Measurements from ENCODE around the gene ZNF74.
"Not testable (repeated sequence)": the region's sequence is repeated elsewhere in the genome, so short reads cannot be mapped to it uniquely, and the experiment has no call there.

ZNF74 gene

GRCh38 chr22:20393705-20394476, at the start of gene ZNF74:
Gene ZNF74 (plus strand): TSS chr22:20394151. CDS start chr22:20394629, 478 bp downstream.
- DNase-seq: peak; percentile 86

GRCh38 chr22:20346553-20346952, 47.4 kb upstream of the ZNF74 start:
- DNase-seq: not testable (repeated sequence)

DNA sequence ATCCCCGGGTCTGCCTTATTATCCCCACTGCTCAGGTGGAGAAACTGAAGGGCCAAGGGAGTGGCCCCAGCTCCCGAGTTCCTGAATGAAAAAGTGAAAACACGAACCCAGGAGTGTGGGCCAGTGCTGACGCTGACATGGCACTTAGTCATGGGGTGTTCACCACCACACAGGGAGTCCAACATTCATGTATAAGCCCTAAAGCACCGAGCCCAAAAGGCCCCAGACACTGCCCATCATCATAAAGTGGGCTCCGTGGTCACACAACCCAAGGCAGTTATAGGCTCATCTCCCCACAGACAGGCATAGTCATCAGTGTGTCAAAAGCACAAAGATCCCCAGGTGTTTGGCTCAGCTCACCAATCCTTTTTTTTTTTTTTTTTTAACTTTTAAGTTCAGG, 41.4 kb upstream of the ZNF74 start:
- DNase-seq: peak; percentile 37

DNA sequence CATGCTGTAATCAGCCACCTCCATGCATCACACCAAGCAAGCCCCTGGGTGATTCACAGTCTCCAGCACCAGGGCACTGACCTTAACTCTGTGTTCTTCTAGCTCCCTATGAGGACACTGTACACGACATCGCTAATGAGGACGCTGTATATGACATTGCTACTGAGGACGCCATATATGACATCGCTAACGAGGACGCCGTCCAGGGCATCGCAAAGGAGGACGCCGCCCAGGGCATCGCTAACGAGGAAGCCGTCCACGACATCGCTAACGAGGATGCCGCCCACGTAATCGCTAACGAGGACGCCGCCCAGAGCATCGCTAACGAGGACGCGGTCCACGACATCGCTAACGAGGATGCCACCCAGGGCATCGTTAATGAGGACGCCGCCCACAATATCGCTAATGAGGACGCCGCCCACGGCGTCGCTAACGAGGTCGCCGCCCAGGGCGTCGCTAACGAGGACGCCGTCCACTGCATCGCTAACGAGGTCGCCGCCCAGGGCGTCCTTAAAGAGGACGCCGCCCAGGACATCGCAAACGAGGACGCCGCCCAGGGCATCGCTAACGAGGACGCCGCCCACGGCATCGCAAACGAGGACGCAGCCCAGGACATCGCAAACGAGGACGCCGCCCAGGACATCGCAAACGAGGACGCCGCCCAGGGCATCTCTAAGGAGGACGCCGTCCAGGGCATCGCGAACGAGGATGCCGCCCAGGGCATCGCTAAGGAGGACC, 39.5 kb upstream of the ZNF74 start:
- no peak for DNase-seq

GRCh38 chr22:20355939-20356636, 37.9 kb upstream of the ZNF74 start:
- DNase-seq: not testable (repeated sequence)

DNA sequence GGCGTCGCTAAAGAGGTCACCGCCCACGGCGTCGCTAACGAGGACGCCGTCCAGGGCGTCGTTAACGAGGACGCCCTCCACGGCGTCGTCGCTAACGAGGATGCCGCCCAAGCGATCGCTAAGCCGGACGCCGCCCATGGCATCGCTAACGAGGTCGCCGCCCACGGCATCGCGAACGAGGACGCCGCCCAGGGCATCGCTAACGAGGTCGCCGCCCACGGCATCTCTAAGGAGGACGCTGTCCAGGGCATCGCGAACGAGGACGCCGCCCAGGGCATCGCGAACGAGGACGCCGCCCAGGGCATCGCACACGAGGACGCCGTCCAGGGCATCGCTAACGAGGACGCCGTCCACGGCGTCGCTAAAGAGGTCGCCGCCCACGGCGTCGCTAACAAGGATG, 37.0 kb upstream of the ZNF74 start:
- DNase-seq: not testable (repeated sequence)

DNA sequence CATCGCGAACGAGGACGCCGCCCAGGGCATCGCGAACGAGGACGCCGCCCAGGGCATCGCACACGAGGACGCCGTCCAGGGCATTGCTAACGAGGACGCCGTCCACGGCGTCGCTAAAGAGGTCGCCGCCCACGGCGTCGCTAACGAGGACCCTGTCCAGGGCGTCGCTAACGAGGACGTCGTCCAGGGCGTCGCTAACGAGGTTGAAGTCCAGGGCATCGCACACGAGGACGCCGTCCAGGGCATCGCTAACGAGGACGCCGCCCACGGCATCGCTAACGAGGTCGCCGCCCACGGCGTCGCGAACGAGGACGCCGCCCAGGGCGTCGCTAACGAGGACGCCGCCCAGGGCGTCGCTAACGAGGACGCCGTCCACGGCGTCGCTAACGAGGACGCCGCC, 36.0 kb upstream of the ZNF74 start:
- not testable (repeated sequence) for DNase-seq

DNA sequence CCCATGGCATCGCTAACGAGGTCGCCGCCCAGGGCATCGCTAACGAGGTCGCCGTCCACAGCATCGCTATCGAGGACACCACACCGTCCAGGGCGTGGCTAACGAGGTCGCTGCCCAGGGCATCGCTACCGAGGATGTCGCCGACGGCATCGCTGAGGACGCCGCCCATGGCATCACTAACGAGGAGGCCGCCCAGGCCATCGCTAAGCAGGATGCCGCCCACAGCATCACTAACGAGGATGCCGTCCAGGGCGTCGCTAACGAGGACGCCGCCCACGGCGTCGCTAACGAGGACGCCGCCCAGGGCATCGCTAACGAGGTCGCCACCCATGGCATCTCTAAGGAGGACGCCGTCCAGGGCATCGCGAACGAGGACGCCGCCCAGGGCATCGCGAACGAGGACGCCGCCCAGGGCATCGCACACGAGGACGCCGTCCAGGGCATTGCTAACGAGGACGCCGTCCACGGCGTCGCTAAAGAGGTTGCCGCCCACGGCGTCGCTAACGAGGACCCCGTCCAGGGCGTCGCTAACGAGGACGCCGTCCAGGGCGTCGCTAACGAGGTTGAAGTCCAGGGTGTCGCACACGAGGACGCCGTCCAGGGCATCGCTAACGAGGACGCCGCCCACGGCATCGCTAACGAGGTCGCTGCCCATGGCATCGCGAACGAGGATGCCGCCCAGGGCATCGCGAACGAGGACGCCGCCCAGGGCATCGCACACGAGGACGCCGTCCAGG, 35.3 kb upstream of the ZNF74 start:
- DNase-seq: not testable (repeated sequence)

- not testable (repeated sequence) for DNase-seq
Observed at GRCh38 chr22:20360261-20360660, 33.7 kb upstream of the ZNF74 start.

DNA sequence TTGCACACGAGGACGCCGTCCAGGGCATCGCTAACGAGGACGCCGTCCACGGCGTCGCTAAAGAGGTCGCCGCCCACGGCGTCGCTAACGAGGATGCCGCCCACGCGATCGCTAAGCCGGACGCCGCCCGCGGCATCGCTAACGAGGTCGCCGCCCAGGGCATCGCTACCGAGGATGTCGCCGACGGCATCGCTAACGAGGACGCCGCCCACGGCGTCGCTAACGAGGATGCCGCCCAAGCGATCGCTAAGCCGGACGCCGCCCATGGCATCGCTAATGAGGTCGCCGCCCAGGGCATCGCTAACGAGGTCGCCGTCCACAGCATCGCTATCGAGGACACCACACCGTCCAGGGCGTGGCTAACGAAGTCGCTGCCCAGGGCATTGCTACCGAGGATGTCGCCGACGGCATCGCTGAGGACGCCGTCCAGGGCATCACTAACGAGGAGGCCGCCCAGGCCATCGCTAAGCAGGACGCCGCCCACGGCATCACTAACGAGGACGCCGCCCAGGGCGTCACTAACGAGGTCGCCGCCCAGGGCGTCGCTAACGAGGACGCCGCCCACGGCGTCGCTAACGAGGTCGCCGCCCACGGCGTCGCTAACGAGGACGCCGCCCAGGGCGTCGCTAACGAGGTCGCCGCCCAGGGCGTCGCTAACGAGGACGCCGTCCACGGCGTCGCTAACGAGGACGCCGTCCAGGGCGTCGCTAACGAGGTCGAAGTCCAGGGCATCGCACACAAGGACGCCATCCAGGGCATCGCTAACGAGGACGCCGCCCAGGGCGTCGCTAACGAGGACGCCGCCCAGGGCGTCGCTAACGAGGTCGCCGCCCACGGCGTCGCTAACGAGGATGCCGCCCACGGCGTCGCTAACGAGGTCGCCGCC, 32.8 kb upstream of the ZNF74 start:
- DNase-seq: not testable (repeated sequence)

DNA sequence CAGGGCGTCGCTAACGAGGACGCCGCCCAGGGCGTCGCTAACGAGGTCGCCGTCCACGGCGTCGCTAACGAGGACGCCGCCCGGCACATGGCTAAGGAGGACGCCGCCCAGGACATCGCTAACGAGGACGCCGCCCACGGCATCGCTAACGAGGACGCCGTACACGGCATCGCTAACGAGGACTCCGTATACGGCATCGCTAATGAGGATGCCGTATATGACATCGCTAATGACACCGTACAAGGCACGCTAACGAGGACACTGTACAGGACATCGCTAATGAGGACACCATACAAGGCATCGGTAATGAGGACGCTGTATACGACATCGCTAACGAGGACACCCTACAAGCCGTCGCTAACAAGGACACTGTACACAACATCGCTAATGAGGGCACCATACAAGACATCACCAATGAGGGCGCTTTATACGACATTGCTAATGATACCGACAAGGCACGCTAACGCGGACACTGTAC, 32.2 kb upstream of the ZNF74 start:
- DNase-seq: not testable (repeated sequence)

DNA sequence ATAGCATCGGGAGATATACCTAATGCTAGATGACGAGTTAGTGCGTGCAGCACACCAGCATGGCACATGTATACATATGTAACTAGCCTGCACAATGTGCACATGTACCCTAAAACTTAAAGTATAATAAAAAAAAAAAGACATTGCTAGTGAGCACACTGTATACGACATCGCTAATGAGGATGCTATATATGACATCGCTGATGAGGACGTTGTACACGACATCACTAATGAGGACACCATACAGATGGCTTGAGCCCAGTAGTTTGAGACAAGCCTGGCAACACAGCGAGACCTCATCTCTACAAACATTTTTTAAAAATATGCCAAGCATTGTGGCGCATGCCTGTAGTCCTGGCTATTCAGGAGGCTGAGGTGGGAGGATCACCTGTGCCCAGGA, 31.5 kb upstream of the ZNF74 start:
- DNase-seq: not testable (repeated sequence)

DNA sequence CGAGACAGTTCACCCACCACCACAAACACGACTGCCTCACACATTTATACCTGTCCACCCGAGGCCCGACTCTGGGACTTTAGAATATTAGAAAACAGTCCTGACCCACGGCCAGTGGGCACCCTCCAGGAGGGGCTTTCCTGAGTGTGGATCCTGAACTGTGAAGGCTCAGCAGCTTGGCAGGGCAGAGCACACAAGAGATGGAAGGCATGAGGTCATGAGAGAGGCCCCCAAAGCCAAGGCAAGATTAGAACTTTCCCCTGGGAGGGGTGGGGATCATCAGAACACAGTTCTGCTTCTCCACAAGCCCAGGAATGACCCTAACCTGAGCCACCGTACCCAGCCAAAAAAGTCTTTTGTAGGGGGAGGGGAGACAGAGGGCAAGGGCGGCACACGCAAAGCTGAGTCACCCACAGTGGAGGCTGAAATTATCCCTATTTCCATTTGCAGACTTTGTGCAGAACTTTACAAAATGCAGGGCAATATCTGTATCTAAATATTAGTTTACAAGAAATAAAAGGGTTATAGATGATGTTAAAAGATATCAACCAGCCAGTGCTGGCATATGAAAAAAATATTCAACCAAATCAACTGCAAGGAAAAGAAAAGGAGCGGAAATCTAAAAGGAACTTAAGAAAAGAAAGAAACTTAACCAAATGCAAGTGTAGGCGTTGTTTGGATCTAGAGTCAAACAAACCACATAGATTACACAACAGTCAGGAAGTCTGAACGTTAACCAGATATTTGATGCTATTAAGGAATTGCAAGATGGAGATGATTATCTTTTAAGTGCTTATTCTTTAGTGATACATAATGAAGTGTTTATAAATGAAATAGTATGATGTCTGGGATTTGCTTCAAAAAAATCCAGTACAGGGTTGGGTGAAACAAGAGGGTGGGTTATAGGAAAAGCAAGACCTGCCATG, 29.4 kb upstream of the ZNF74 start:
- DNase-seq: not testable (repeated sequence)

GRCh38 chr22:20366841-20367240, 27.1 kb upstream of the ZNF74 start:
- DNase-seq: not testable (repeated sequence)

DNA sequence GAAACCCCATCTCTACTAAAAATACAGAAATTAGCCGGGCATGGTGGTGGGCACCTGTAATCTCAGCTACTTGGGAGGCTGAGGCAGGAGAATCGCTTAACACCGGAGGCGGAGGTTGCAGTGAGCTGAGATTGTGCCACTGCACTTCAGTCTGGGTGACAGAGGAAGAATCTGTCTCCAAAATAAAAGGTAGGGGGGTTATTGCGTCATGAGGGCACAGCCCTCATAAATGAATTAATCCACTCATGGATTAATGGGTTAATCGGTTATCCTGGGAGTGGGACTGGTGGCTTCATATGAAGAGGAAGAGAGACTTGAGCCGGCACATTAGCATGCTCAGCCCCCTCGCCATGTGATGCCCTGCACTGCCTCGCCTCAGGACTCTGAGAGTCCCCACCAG, 25.1 kb upstream of the ZNF74 start:
- not testable (repeated sequence) for DNase-seq

- not testable (repeated sequence) for DNase-seq
Observed at GRCh38 chr22:20371687-20372086, 22.3 kb upstream of the ZNF74 start.

DNA sequence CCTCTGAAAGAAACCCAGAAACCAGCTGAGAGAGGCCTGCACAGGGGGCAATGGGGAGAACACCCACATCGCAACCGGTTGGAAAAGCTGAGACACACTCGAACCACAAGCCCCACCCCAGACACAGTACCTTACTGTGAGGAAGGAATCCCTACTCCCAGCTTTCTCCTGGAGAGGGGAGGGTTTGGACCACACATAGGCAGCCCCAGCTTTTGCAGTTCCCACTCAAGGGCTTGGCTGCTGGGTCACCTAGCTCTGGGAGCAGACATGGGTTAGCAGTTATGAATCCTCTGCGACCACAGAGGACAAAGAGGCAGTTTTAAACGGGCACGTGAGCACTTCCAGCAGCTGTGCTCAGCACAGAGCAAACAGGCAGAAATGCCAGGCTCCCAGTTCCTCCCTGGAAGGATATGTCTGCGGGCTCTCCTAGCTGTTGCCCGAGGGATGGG, 21.5 kb upstream of the ZNF74 start:
- peak; percentile 31 for DNase-seq

- DNase-seq: not testable (repeated sequence)
Observed at GRCh38 chr22:20373195-20373706, 20.7 kb upstream of the ZNF74 start.

- not testable (repeated sequence) for DNase-seq
Observed at GRCh38 chr22:20374130-20374529, 19.8 kb upstream of the ZNF74 start.

DNA sequence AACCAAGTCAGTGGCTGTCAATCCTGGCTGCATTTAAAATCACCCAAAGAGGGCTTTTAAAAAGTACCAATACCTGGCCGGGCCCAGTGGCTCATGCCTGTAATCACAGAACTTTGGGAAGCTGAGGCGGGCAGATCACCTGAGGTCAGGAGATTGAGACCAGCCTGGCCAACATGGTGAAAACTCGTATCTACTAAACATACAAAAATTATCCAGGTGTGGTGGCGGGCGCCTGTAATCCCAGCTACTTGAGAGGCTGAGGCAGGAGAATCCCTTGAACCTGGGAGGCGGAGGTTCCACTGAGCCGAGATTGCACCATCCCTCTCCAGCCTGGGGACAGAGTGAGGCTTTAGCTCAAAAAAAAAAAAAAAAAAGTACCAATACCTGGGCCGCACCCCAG, 17.7 kb upstream of the ZNF74 start:
- not testable (repeated sequence) for DNase-seq

All from stimulated activated CD8-positive, alpha-beta memory T cell treated with anti-CD3 and anti-CD28 coated beads, Interleukin-4, amount 100 ng/mL, for 48 hours (primary cell).